SKM-1 (cell line): ENCODE measurements around the gene ADRA2B.

ENCODE experiments used
- DNase-seq: peaks from one replicate; lab custom pipeline; 2025; ENCODE audit not compliant: unreplicated experiment; lab: John Stamatoyannopoulos, UW

ADRA2B gene

GRCh38 chr2:96106991-96107707 lies 9.2 kb downstream of the ADRA2B start:
- DNase-seq: no peak

- DNase-seq: no peak
These were observed 10.2 kb downstream of the ADRA2B start for GRCh38 chr2:96105994-96106715.

DNA sequence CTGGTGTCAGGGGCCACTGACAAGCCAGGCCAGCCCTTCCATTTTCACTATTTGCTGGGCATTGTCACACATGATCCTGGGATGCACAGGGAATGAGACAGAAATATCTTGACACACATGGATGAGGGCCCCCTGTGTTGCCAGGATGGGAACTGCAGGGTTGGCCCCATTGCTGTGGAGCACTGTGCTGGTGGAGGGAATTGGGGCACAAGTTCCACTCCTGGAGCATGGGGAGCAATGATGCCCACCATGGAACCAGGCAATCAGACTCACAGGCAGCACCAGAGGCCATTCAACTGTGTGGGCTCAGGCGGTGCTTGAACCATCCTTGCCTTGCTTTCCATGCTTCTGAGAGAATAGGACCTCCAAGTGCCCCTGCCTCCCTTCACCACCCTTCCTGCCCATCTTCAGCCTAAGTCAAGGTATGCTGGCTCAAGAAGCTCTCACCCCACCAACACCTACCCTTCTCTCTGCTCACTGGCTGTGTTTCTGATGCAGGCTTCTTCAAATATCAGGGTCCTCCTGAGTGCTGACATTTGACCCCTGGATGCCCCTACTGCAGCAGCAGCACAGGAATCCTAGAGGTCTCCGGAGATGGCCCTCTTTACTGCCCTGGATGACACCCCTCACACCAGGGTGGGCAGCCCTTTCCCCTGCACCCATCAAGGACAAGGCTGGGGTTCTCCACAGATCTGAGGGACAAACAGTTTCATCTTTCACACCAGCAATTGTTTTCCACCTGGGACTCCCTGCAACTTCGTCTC lies 11.0 kb downstream of the ADRA2B start:
- no peak for DNase-seq

- DNase-seq: no peak
These were observed 11.9 kb downstream of the ADRA2B start for GRCh38 chr2:96104487-96104861.

DNA sequence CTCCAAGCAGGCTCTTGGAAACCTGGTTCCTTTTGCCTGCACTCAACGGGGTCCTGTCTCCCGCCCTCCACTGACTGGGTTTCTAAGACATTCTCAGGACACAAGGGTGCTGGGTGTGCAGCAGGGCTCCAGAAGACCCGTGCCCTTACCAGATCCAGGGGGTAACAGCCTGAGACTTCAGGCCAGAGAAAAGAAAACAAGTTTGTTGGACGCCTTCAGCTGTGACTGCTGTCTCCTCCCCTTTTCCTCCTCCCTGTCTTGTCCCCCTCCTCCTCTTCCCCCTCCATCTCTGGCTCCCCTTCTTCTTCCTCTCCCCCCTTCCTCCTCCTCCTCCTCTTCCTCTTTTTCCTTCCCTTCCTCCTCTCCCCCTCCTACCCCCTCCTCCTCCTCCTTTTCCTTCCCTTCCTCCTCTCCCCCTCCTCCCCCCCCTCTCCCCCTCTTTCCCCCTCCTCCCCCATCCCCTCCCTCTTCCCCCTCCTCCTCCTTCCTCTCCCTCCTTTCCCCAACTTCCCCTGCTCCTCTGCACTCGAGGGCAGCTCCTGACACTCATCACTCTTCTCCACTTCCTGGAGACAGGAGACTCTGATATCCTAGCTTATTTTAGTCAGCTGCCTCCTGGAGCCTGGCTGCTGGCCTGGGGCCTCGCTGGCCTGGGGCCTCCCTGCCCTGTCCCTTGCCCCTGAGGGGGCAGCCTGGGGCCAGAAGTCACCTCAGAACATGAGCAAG lies 12.4 kb downstream of the ADRA2B start:
- DNase-seq: peak; percentile 57

- no peak for DNase-seq
These were observed 13.2 kb downstream of the ADRA2B start for GRCh38 chr2:96103187-96103601.

DNA sequence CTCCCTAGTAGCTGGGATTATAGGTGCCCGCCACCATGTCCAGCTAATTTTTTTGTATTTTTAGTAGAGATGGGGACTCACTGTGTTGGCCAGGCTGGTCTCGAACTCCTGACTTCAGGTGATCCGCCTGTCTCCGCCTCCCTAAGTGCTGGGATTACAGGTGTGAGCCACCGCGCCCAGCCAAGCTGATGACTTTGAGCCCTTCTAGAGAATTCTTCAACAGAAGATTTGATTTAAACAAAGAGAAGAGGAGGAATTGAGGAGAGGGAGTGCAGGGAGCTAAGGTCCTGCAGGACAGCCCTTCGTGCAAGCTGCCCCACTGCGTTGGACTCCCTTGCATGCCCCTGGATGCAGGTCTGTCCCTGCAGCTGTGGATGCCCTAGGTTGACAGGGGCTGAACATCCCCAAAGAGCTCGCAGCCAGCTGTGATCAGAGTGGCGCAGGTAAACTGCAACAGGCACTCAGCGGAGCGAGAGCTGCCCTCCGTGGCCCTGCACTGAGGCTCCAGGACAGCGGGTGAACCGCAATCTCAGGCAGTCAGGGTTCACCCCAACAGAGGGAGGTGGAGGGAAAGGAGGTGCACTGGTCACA lies 13.7 kb downstream of the ADRA2B start:
- no peak for DNase-seq

- no peak for DNase-seq
These were observed 15.5 kb downstream of the ADRA2B start for GRCh38 chr2:96100893-96101304.

GRCh38 chr2:96099861-96100798 lies 16.2 kb downstream of the ADRA2B start:
- DNase-seq: peak; percentile 34

GRCh38 chr2:96098900-96099590 lies 17.3 kb downstream of the ADRA2B start:
- DNase-seq: no peak

GRCh38 chr2:96097951-96098823 lies 18.2 kb downstream of the ADRA2B start:
- DNase-seq: no peak

DNA sequence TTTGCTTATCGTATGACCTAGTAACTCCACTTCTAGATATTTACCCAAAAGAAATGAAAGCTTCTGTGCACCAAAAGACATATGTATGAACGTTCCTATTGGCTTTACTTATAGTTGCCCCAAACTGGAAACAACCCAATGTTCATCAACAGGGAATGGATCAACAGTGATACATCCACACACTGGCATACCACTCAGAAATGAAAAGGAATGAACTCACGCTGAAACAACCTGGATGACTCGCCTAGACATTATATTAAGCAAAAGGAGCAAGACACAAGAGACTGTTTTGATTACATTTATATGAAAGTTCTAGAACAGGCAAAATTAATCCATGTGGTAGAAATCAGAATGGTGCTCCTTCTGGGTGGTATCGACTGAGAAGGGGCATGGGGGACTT lies 18.9 kb downstream of the ADRA2B start:
- DNase-seq: no peak

GRCh38 chr2:96095116-96095636 lies 21.2 kb downstream of the ADRA2B start:
- DNase-seq: no peak

- DNase-seq: no peak
These were observed 22.8 kb downstream of the ADRA2B start for GRCh38 chr2:96093528-96093927.

GRCh38 chr2:96092951-96093350 lies 23.4 kb downstream of the ADRA2B start:
- no peak for DNase-seq

DNA sequence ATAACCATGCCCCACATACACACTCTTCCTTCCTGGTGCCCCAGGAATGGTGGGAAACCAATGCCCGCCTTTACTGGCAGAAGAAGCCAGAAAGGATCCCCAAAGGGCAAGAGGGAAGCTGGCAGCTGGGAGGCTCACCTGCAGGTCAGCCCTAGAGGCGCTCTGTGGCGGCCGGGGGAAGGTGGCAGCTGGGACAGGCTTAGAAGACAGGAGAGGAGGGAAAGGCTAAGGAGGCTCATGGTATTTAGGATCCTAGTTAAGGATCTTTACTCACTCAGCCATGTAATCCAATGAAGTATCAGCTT lies 23.8 kb downstream of the ADRA2B start:
- no peak for DNase-seq

DNA sequence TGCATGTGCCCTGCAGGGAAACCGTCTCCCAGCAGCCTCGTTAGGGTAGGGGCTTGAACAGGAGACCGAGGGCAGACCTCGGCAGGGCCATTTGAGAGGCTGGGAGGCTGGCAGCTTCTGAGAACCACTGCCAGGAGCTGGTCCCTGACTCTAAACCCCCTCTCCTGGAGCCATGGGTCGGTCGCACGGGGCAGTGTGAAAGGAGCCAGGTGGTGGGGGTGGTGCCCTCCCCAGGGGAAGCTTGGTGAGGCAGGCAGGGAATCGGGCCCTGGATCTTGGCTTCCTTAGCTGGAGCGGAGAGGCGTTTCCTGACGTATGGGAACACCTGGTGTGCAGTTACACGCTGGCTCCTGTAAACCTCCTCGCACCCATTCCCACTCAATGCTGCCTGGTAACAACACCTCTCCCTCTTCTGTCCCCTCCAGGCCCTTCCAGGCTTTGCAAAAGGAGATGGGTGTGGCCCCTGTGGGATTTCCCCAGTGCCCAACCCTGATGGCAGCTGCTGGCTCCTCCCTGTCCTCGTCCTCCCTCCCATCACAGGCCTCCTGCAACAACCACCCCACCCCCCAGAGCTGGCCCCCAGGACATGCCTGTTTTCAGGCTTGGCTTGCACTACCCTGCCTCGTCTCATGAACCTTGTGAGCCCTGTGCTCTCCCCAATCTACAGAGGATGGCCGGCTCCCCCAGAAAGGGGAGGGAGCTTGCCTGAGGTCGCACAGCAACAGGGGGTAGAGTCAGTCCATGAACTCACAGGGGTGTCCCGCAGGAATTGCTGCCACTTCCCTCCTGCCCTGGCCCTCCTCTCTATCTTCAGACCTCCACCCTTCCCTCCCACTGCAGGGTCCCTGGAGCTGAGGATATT lies 24.4 kb downstream of the ADRA2B start:
- no peak for DNase-seq
